Esophagus muscularis mucosa (tissue), 3 donors: ENCODE results near the gene RNU5D-1.

ENCODE experiments used
- POLR2A ChIP-seq: fragments of 450-650 bp; IDR thresholded peaks from one replicate; pipeline ENCODE4 v1.6.1; 2017; ENCODE audit warnings: antibody characterized with exemption, moderate library complexity, mild to moderate bottlenecking, low read depth
- TF ChIP-seq, protein P1 (sequence below), 3 experiments: fragments of 200-600 bp in 2 of 3; fragments of 450-650 bp in 1 of 3; sonication (generic) in 2 of 3; IDR thresholded peaks; one replicate each; pipeline ENCODE4 v1.5.1; 2017 to 2019; ENCODE audit warnings: antibody characterized with exemption in 3 of 3, mild to moderate bottlenecking in 2 of 3, moderate library complexity in 1 of 3

DNA sequence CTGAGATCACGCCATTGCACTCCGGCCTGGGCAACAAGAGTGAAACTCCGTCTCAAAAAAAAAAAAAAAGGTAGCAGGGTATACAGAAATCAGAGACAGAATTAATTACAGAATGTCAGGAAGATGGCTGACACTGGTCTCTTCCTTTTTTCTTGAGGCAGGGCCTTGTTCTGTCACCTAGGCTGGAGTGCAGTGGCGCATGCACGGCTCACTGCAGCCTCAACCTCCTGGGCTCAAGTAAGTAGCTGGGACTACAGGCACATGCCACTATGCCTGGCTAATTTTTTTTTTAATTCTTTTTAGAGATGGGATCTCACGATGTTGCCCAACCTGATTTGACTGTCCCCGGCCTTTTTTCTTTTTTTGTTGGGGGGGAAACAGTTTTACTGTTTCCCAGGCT, 16.4 kb downstream of the RNU5D-1 start:
- TF ChIP-seq, protein P1, sequence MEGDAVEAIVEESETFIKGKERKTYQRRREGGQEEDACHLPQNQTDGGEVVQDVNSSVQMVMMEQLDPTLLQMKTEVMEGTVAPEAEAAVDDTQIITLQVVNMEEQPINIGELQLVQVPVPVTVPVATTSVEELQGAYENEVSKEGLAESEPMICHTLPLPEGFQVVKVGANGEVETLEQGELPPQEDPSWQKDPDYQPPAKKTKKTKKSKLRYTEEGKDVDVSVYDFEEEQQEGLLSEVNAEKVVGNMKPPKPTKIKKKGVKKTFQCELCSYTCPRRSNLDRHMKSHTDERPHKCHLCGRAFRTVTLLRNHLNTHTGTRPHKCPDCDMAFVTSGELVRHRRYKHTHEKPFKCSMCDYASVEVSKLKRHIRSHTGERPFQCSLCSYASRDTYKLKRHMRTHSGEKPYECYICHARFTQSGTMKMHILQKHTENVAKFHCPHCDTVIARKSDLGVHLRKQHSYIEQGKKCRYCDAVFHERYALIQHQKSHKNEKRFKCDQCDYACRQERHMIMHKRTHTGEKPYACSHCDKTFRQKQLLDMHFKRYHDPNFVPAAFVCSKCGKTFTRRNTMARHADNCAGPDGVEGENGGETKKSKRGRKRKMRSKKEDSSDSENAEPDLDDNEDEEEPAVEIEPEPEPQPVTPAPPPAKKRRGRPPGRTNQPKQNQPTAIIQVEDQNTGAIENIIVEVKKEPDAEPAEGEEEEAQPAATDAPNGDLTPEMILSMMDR (IDR thresholded peaks at IDR 0.05), result no peak
- no peak for TF ChIP-seq POLR2A
